SK-N-SH (cell line): Measurements from ENCODE around the gene CST6. TPM values are rescaled to one million over a fixed set of nuclear protein-coding genes. Genes with fewer than 3 reads are reported as not detected.

Source experiments
- CTCF ChIA-PET: fragments of 300-600, 350-600 bp; formaldehyde crosslinking; extraction: SDS; loops from one replicate; lab custom pipeline; 2021; lab: Yijun Ruan, JAX
- POLR2A ChIA-PET: fragments of 350-600 bp; sonication (Branson Sonifier 250); formaldehyde crosslinking; extraction: SDS; loops from one replicate; lab custom pipeline; 2020; ENCODE audit warnings: antibody characterized with exemption, inconsistent platforms; lab: Yijun Ruan, JAX
- DNase-seq: peaks from one replicate; pipeline ENCODE4 v3.0.0; 2012
- H2AFZ ChIP-seq: fragments of 200-600 bp; sonication (generic); 2 replicates; pipeline ENCODE4 v1.8.1; 2016; ENCODE audit warnings: antibody characterized with exemption, mild to moderate bottlenecking, low read depth
- H3F3A ChIP-seq: fragments of 200-600 bp; sonication (generic); replicated peaks from 2 replicates; pipeline ENCODE3; 2016; ENCODE audit warnings: antibody characterized with exemption, mild to moderate bottlenecking; ENCODE audit not compliant: insufficient read depth
- H3K27ac ChIP-seq, 2 experiments: fragments of 200-500 bp in 1 of 2; fragments of 200-600 bp in 1 of 2; sonication (Bioruptor generic) in 1 of 2; sonication (generic), shearing (Covaris generic) in 1 of 2; 2 replicates each; pipeline versions ENCODE4 v1.5.1 to v1.6.1; 2014 to 2016; ENCODE audit warnings: low read depth in 2 of 2, inconsistent platforms in 1 of 2, low read length in 1 of 2, mild to moderate bottlenecking in 1 of 2, mixed read lengths in 1 of 2
- H3K27me3 ChIP-seq: fragments of 200-600 bp; sonication (generic), shearing (Covaris generic); 2 replicates; pipeline ENCODE4 v1.6.1; 2016; ENCODE audit warnings: mixed run types; ENCODE audit not compliant: insufficient read depth
- H3K36me3 ChIP-seq, 2 experiments: fragments of 200-500 bp in 1 of 2; fragments of 200-600 bp in 1 of 2; sonication (Bioruptor generic) in 1 of 2; sonication (generic) in 1 of 2; replicated peaks in 1 of 2; 2 replicates each; pipeline versions ENCODE3 to v1.5.1; 2014 to 2016; ENCODE audit warnings: low read length in 1 of 2, mild to moderate bottlenecking in 1 of 2; ENCODE audit not compliant: insufficient read depth in 2 of 2, control insufficient read depth in 1 of 2
- H3K4me1 ChIP-seq, 2 experiments: fragments of 200-500 bp in 1 of 2; fragments of 200-600 bp in 1 of 2; sonication (Bioruptor generic) in 1 of 2; sonication (generic), shearing (Covaris generic) in 1 of 2; 2 replicates each; pipeline versions ENCODE4 v1.5.1 to v1.6.1; 2014 to 2016; ENCODE audit warnings: low read depth in 1 of 2, low read length in 1 of 2, mixed run types in 1 of 2; ENCODE audit not compliant: insufficient read depth in 2 of 2, control insufficient read depth in 1 of 2
- H3K4me2 ChIP-seq: fragments of 200-600 bp; sonication (generic), shearing (Covaris generic); 2 replicates; pipeline ENCODE4 v1.6.1; 2017; ENCODE audit warnings: mixed run types
- H3K4me3 ChIP-seq, 2 experiments: fragments of 200-500 bp in 1 of 2; fragments of 200-600 bp in 1 of 2; sonication (Bioruptor generic) in 1 of 2; sonication (generic), shearing (Covaris generic) in 1 of 2; 2 replicates each; pipeline versions ENCODE4 v1.5.1 to v1.8.1; 2014 to 2016; ENCODE audit warnings: low read depth in 2 of 2, inconsistent platforms in 1 of 2, low read length in 1 of 2, mild to moderate bottlenecking in 1 of 2, mixed read lengths in 1 of 2, moderate library complexity in 1 of 2
- H3K79me2 ChIP-seq: fragments of 200-600 bp; sonication (generic); 2 replicates; pipeline ENCODE4 v1.8.1; 2017; ENCODE audit warnings: mild to moderate bottlenecking; ENCODE audit not compliant: insufficient read depth
- H3K9ac ChIP-seq: fragments of 200-600 bp; sonication (generic); 2 replicates; pipeline ENCODE4 v1.6.1; 2017; ENCODE audit warnings: mixed run types
- H3K9me2 ChIP-seq: fragments of 200-600 bp; sonication (generic); 2 replicates; pipeline ENCODE4 v1.6.1; 2017; ENCODE audit warnings: mixed run types
- H3K9me3 ChIP-seq: fragments of 200-600 bp; sonication (generic); 2 replicates; pipeline ENCODE4 v1.6.1; 2017; ENCODE audit warnings: mixed run types, mild to moderate bottlenecking, moderate library complexity
- H4K20me1 ChIP-seq: fragments of 200-600 bp; sonication (generic); 2 replicates; pipeline ENCODE4 v1.6.1; 2017; ENCODE audit warnings: mild to moderate bottlenecking, mixed run types; ENCODE audit not compliant: insufficient read depth
- EP300 ChIP-seq, 2 experiments: IDR thresholded peaks; 2 replicates each; pipeline versions ENCODE4 v1.4.0 to v1.6.1; 2012; ENCODE audit warnings: borderline replicate concordance in 1 of 2, low read depth in 1 of 2, low read length in 1 of 2
- FOSL2 ChIP-seq: IDR thresholded peaks from 2 replicates; pipeline ENCODE4 v1.4.0; 2012; ENCODE audit warnings: low read depth, mild to moderate bottlenecking, moderate library complexity, borderline replicate concordance
- FOXJ3 ChIP-seq: sonication (generic); formaldehyde crosslinking; IDR thresholded peaks from 2 replicates; pipeline ENCODE4 v1.5.1; 2020; ENCODE audit warnings: mild to moderate bottlenecking, missing genetic modification reagents
- FOXM1 ChIP-seq: IDR thresholded peaks from 2 replicates; pipeline ENCODE4 v1.4.0; 2012; ENCODE audit warnings: low read depth, mild to moderate bottlenecking
- GABPA ChIP-seq: IDR thresholded peaks from 2 replicates; pipeline ENCODE4 v1.4.0; 2012; ENCODE audit warnings: low read depth, mild to moderate bottlenecking
- GATA2 ChIP-seq: sonication (generic); formaldehyde crosslinking; IDR thresholded peaks from 2 replicates; pipeline ENCODE4 v1.5.0; 2020; ENCODE audit warnings: mild to moderate bottlenecking, missing genetic modification reagents
- JUND ChIP-seq: IDR thresholded peaks from 2 replicates; pipeline ENCODE4 v1.4.0; 2012
- MEF2A ChIP-seq: IDR thresholded peaks from 2 replicates; pipeline ENCODE4 v1.4.0; 2012; ENCODE audit warnings: low read depth, borderline replicate concordance
- MXI1 ChIP-seq: IDR thresholded peaks from 2 replicates; pipeline ENCODE4 v1.6.1; 2012; ENCODE audit warnings: mild to moderate bottlenecking, low read depth, low read length, improper control_type of control experiment
- NRF1 ChIP-seq: IDR thresholded peaks from 2 replicates; pipeline ENCODE4 v1.6.1; 2012; ENCODE audit warnings: low read depth, mild to moderate bottlenecking, low read length
- POLR2AphosphoS5 ChIP-seq: IDR thresholded peaks from 2 replicates; pipeline ENCODE4 v1.6.1; 2012; ENCODE audit warnings: low read depth, low read length
- RAD21 ChIP-seq: IDR thresholded peaks from 2 replicates; pipeline ENCODE4 v1.6.1; 2012; ENCODE audit warnings: mild to moderate bottlenecking, low read length
- RCOR1 ChIP-seq: fragments of 150-350 bp; IDR thresholded peaks from 2 replicates; pipeline ENCODE4 v1.6.1; 2017; ENCODE audit warnings: antibody characterized with exemption, low read length
- RFX5 ChIP-seq: IDR thresholded peaks from 2 replicates; pipeline ENCODE4 v1.6.1; 2012; ENCODE audit warnings: mild to moderate bottlenecking, improper control_type of control experiment, low read length
- SIN3A ChIP-seq: IDR thresholded peaks from 2 replicates; pipeline ENCODE4 v1.6.1; 2012; ENCODE audit warnings: low read depth, mild to moderate bottlenecking, low read length, moderate library complexity, borderline replicate concordance
- TAF1 ChIP-seq: IDR thresholded peaks from 2 replicates; pipeline ENCODE4 v1.6.1; 2012; ENCODE audit warnings: low read depth, mild to moderate bottlenecking, low read length, moderate library complexity, borderline replicate concordance
- TCF12 ChIP-seq: IDR thresholded peaks from 2 replicates; pipeline ENCODE4 v1.4.0; 2012
- YY1 ChIP-seq: IDR thresholded peaks from 2 replicates; pipeline ENCODE4 v1.4.0; 2012; ENCODE audit warnings: low read depth, mild to moderate bottlenecking
- WGBS: methylation state at CpG from one replicate; pipeline ENCODE4 v1.1.6; 2017; ENCODE audit warnings: low lambda C conversion rate; 5-methylcytosine and 5-hydroxymethylcytosine counted together
- polyA plus RNA-seq, 3 experiments: library from polyadenylated mRNA; depleted of rRNA; stranded (reverse); fragments of >200 nt; gene quantifications; 2 replicates each; pipeline ENCODE4 v1.2.3, GENCODE V29; 2012
- TF ChIP-seq, protein P1 (sequence below): IDR thresholded peaks from 2 replicates; pipeline ENCODE4 v1.4.0; 2012; ENCODE audit warnings: low read depth, borderline replicate concordance
- TF ChIP-seq, protein P2 (sequence below): fragments of 150-350 bp; IDR thresholded peaks from 2 replicates; pipeline ENCODE4 v1.6.1; 2016; ENCODE audit warnings: mild to moderate bottlenecking, low read depth, low read length
- TF ChIP-seq, protein P3 (sequence below): IDR thresholded peaks from 2 replicates; pipeline ENCODE4 v1.6.1; 2012; ENCODE audit warnings: mild to moderate bottlenecking, low read depth, low read length, moderate library complexity
- TF ChIP-seq, protein P4 (sequence below): IDR thresholded peaks from 2 replicates; pipeline ENCODE4 v1.4.0; 2012; ENCODE audit warnings: low read depth, borderline replicate concordance
- TF ChIP-seq, protein P5 (sequence below): IDR thresholded peaks from 2 replicates; pipeline ENCODE4; 2012
- TF ChIP-seq, protein P6 (sequence below): fragments of 200-600 bp; sonication (generic); IDR thresholded peaks from 2 replicates; pipeline ENCODE4 v1.6.1; 2017; ENCODE audit warnings: antibody characterized with exemption, mild to moderate bottlenecking, moderate library complexity

Gene CST6
- polyA plus RNA-seq, 1 of the 3 experiments (the other 2 are of a cell fraction), result 0.90 TPM

DNA sequence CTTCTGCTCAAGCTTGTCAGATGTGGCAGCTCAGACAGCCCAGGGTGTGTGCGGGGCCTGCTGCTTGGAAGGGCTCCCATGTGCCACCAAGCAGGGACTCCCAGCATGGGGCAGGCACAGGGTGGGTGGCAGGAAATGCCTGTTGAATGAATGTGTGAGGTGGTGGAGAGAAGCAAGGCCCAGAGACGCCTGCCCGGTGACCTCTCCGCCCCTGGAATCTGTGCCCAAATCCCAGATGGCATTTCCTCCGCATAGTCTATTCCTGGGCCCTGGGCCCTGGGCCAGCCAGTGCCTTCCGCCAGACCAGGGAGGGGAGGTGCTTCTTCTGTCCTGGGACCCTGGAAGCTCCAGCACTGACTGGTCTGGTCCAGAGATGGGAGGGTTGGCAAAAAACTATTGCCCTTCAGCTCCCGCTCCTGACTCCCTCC is 3.7 kb downstream of the CST6 start:
- no CpG with 5 or more reads among the region's 7 CpGs for WGBS
- Histone ChIP-seq H3K9me3 (no peaks in the 10 kb centered on the region), H3K9ac (peak overlapping the region; percentile 71), H3K79me2 (peaks cover 35% of the 10 kb centered on the region; the same call in 1 of the 2 replicates), H4K20me1 (no peaks in the 10 kb centered on the region), H3K4me2 (peak overlapping the region; percentile 74), H3K27me3 (no peaks in the 10 kb centered on the region), H3F3A (peaks cover 30% of the 10 kb centered on the region), H3K9me2 (no peaks in the 10 kb centered on the region), H3K36me3 (no peaks in the 10 kb centered on the region), H3K4me3 (no peak overlapping the region), H2AFZ (peak overlapping the region; percentile 35), H3K27ac (peak overlapping the region; percentile 73 to 92), H3K4me1 (peaks cover 15 to 33% of the 10 kb centered on the region in 2 experiments; a peak in 3 of 4 replicates)
- CTCF ChIA-PET, result interaction anchor here (1.1 kb wide), 1 partner anchor 30 kb away, joined by 3 read pairs; no protein-coding TSS in a partner anchor
- POLR2A ChIA-PET, result no interaction called here
- DNase-seq, result no peak
- TF ChIP-seq FOXM1, result no peak
- TF ChIP-seq RCOR1, result no peak
- TF ChIP-seq FOSL2, result peak; percentile 78
- no peak for TF ChIP-seq RAD21
- 0 out of 2 replicates have a peak, but pooled peaks have one; percentile 22 for TF ChIP-seq POLR2AphosphoS5
- TF ChIP-seq, protein P1, sequence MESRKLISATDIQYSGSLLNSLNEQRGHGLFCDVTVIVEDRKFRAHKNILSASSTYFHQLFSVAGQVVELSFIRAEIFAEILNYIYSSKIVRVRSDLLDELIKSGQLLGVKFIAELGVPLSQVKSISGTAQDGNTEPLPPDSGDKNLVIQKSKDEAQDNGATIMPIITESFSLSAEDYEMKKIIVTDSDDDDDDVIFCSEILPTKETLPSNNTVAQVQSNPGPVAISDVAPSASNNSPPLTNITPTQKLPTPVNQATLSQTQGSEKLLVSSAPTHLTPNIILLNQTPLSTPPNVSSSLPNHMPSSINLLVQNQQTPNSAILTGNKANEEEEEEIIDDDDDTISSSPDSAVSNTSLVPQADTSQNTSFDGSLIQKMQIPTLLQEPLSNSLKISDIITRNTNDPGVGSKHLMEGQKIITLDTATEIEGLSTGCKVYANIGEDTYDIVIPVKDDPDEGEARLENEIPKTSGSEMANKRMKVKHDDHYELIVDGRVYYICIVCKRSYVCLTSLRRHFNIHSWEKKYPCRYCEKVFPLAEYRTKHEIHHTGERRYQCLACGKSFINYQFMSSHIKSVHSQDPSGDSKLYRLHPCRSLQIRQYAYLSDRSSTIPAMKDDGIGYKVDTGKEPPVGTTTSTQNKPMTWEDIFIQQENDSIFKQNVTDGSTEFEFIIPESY, result 0 out of 2 replicates have a peak, but pooled peaks have one; percentile 14
- TF ChIP-seq GATA2 (CRISPR knock-in tag), result no peak
- peak in 1 of 2 experiments; percentile 86; a peak in 1 of 4 replicates for TF ChIP-seq EP300 (IDR thresholded peaks at IDR 0.05; ENCODE audit: borderline replicate concordance in 1 of 2, low read depth in 1 of 2, low read length in 1 of 2)
- TF ChIP-seq JUND, result peak; percentile 82
- TF ChIP-seq YY1, result no peak
- TF ChIP-seq, protein P2, sequence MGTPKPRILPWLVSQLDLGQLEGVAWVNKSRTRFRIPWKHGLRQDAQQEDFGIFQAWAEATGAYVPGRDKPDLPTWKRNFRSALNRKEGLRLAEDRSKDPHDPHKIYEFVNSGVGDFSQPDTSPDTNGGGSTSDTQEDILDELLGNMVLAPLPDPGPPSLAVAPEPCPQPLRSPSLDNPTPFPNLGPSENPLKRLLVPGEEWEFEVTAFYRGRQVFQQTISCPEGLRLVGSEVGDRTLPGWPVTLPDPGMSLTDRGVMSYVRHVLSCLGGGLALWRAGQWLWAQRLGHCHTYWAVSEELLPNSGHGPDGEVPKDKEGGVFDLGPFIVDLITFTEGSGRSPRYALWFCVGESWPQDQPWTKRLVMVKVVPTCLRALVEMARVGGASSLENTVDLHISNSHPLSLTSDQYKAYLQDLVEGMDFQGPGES, result no peak
- TF ChIP-seq GABPA, result peak; percentile 46; the same call in 1 of the 2 replicates
- no peak for TF ChIP-seq TAF1
- TF ChIP-seq NRF1, result no peak
- TF ChIP-seq, protein P3, sequence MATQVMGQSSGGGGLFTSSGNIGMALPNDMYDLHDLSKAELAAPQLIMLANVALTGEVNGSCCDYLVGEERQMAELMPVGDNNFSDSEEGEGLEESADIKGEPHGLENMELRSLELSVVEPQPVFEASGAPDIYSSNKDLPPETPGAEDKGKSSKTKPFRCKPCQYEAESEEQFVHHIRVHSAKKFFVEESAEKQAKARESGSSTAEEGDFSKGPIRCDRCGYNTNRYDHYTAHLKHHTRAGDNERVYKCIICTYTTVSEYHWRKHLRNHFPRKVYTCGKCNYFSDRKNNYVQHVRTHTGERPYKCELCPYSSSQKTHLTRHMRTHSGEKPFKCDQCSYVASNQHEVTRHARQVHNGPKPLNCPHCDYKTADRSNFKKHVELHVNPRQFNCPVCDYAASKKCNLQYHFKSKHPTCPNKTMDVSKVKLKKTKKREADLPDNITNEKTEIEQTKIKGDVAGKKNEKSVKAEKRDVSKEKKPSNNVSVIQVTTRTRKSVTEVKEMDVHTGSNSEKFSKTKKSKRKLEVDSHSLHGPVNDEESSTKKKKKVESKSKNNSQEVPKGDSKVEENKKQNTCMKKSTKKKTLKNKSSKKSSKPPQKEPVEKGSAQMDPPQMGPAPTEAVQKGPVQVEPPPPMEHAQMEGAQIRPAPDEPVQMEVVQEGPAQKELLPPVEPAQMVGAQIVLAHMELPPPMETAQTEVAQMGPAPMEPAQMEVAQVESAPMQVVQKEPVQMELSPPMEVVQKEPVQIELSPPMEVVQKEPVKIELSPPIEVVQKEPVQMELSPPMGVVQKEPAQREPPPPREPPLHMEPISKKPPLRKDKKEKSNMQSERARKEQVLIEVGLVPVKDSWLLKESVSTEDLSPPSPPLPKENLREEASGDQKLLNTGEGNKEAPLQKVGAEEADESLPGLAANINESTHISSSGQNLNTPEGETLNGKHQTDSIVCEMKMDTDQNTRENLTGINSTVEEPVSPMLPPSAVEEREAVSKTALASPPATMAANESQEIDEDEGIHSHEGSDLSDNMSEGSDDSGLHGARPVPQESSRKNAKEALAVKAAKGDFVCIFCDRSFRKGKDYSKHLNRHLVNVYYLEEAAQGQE, result no peak
- no peak for TF ChIP-seq RFX5
- peak; percentile 92 for TF ChIP-seq TCF12
- TF ChIP-seq, protein P4, sequence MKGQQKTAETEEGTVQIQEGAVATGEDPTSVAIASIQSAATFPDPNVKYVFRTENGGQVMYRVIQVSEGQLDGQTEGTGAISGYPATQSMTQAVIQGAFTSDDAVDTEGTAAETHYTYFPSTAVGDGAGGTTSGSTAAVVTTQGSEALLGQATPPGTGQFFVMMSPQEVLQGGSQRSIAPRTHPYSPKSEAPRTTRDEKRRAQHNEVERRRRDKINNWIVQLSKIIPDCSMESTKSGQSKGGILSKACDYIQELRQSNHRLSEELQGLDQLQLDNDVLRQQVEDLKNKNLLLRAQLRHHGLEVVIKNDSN, result no peak
- TF ChIP-seq FOXJ3 (CRISPR knock-in tag), result no peak
- TF ChIP-seq, protein P5, sequence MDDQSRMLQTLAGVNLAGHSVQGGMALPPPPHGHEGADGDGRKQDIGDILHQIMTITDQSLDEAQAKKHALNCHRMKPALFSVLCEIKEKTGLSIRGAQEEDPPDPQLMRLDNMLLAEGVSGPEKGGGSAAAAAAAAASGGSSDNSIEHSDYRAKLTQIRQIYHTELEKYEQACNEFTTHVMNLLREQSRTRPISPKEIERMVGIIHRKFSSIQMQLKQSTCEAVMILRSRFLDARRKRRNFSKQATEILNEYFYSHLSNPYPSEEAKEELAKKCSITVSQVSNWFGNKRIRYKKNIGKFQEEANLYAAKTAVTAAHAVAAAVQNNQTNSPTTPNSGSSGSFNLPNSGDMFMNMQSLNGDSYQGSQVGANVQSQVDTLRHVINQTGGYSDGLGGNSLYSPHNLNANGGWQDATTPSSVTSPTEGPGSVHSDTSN, result peak; percentile 74
- TF ChIP-seq MXI1, result no peak
- no peak for TF ChIP-seq SIN3A
- TF ChIP-seq, protein P6, sequence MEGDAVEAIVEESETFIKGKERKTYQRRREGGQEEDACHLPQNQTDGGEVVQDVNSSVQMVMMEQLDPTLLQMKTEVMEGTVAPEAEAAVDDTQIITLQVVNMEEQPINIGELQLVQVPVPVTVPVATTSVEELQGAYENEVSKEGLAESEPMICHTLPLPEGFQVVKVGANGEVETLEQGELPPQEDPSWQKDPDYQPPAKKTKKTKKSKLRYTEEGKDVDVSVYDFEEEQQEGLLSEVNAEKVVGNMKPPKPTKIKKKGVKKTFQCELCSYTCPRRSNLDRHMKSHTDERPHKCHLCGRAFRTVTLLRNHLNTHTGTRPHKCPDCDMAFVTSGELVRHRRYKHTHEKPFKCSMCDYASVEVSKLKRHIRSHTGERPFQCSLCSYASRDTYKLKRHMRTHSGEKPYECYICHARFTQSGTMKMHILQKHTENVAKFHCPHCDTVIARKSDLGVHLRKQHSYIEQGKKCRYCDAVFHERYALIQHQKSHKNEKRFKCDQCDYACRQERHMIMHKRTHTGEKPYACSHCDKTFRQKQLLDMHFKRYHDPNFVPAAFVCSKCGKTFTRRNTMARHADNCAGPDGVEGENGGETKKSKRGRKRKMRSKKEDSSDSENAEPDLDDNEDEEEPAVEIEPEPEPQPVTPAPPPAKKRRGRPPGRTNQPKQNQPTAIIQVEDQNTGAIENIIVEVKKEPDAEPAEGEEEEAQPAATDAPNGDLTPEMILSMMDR, result no peak
- TF ChIP-seq MEF2A, result peak; percentile 71; the same call in 1 of the 2 replicates
